HCT116 (cell line): ENCODE data around the gene AFAP1. TPM values are rescaled to one million over a fixed set of nuclear protein-coding genes. Genes with fewer than 3 reads are reported as not detected.

ENCODE experiments used
- ATAC-seq: fragments of 200-7000 bp; cut with Tn5 transposase; 2 replicates; pipeline ENCODE4 v1.9.1; 2020; ENCODE audit warnings: mild to moderate bottlenecking, moderate library complexity
- BruUV-seq: library from RNA; stranded (reverse); fragments of 400-500 nt; replicated peaks from 2 replicates; lab custom pipeline; 2021; lab: Mats Ljungman, UMichigan
- CTCF ChIA-PET: fragments of 300-600 bp; sonication (Branson Sonifier 250); formaldehyde crosslinking; loops from one replicate; lab custom pipeline; 2021; ENCODE audit warnings: antibody characterized with exemption; lab: Charles Lee
- POLR2A ChIA-PET: fragments of 300-600, 350-600 bp; sonication (Branson Sonifier 250); formaldehyde crosslinking; loops from one replicate; lab custom pipeline; 2021; ENCODE audit warnings: antibody characterized with exemption; lab: Charles Lee
- RAD21 ChIA-PET, 2 experiments: fragments of 300-600 bp; sonication (Branson Sonifier 250); formaldehyde crosslinking; loops; one replicate each; lab custom pipeline; 2023; ENCODE audit warnings: low total read pairs in 2 of 2; ENCODE audit not compliant: uncharacterized antibody in 2 of 2, unreplicated experiment in 2 of 2, low non-redundant PET in 1 of 2; lab: Charles Lee
- DNase-seq: peaks from one replicate; pipeline ENCODE4 v3.0.0-alpha.2; 2010; ENCODE audit warnings: low read depth, low spot score
- H2AFZ ChIP-seq: fragments of 200-600 bp; shearing (Covaris generic), sonication (generic); 2 replicates; pipeline ENCODE4 v1.6.1; 2017; ENCODE audit warnings: low read depth, mixed run types, mixed read lengths, antibody characterized with exemption, low read length; ENCODE audit not compliant: poor library complexity, severe bottlenecking
- H3K27ac ChIP-seq: 2 replicates; pipeline ENCODE4 v1.5.1; 2012; ENCODE audit warnings: low read depth, low read length
- H3K27me3 ChIP-seq: fragments of 200-600 bp; sonication (generic); 2 replicates; pipeline ENCODE4 v1.6.1; 2016; ENCODE audit warnings: mixed run types, low read length, mixed read lengths; ENCODE audit not compliant: insufficient read depth
- H3K36me3 ChIP-seq, 2 experiments: fragments of 200-500 bp in 1 of 2; fragments of 200-600 bp in 1 of 2; sonication (Bioruptor generic) in 1 of 2; sonication (generic) in 1 of 2; 2 replicates each; pipeline versions ENCODE4 v1.5.1 to v1.6.1; 2014 to 2016; ENCODE audit warnings: low read length in 2 of 2, inconsistent platforms in 1 of 2, mixed read lengths in 1 of 2, mixed run types in 1 of 2; ENCODE audit not compliant: insufficient read depth in 2 of 2, control insufficient read depth in 1 of 2
- H3K4me1 ChIP-seq, 2 experiments: fragments of 200-600 bp in 1 of 2; sonication (generic) in 1 of 2; 2 replicates each; pipeline versions ENCODE4 v1.5.1 to v1.6.1; 2012 to 2017; ENCODE audit warnings: low read length in 2 of 2, inconsistent platforms in 1 of 2, mild to moderate bottlenecking in 1 of 2, mixed read lengths in 1 of 2, mixed run types in 1 of 2, moderate library complexity in 1 of 2; ENCODE audit not compliant: insufficient read depth in 2 of 2, control insufficient read depth in 1 of 2
- H3K4me2 ChIP-seq: fragments of 200-600 bp; sonication (generic); 2 replicates; pipeline ENCODE4 v1.6.1; 2017; ENCODE audit warnings: mixed run types, low read length, mixed read lengths
- H3K4me3 ChIP-seq, 2 experiments: fragments of 200-600 bp in 1 of 2; sonication (generic) in 1 of 2; replicated peaks in 1 of 2; 2 replicates each; pipeline ENCODE4 v1.5.1; 2011 to 2016; ENCODE audit warnings: low read length in 2 of 2, control low read depth in 1 of 2, low read depth in 1 of 2, mild to moderate bottlenecking in 1 of 2, mixed read lengths in 1 of 2, mixed run types in 1 of 2
- H3K79me2 ChIP-seq: fragments of 200-600 bp; sonication (generic); 2 replicates; pipeline ENCODE4 v1.6.1; 2017; ENCODE audit warnings: mild to moderate bottlenecking, mixed run types, low read length, moderate library complexity, mixed read lengths; ENCODE audit not compliant: insufficient read depth
- H3K9ac ChIP-seq: fragments of 200-600 bp; sonication (generic); 2 replicates; pipeline ENCODE4 v1.6.1; 2016; ENCODE audit warnings: low read length, mixed read lengths
- H3K9me2 ChIP-seq: fragments of 200-600 bp; sonication (generic), shearing (Covaris generic); 2 replicates; pipeline ENCODE4 v1.6.1; 2017; ENCODE audit warnings: mixed run types, mild to moderate bottlenecking, moderate library complexity; ENCODE audit not compliant: insufficient read depth
- H3K9me3 ChIP-seq, 2 experiments: fragments of 200-500 bp in 1 of 2; fragments of 200-600 bp in 1 of 2; sonication (Bioruptor generic) in 1 of 2; sonication (generic) in 1 of 2; 2 replicates each; pipeline ENCODE4 v1.6.1; 2014 to 2017; ENCODE audit warnings: low read length in 2 of 2, mixed read lengths in 2 of 2, inconsistent platforms in 1 of 2, low read depth in 1 of 2, mild to moderate bottlenecking in 1 of 2, mixed run types in 1 of 2, moderate library complexity in 1 of 2; ENCODE audit not compliant: control insufficient read depth in 1 of 2, insufficient read depth in 1 of 2
- H4K20me1 ChIP-seq: fragments of 200-600 bp; sonication (generic), shearing (Covaris generic); 2 replicates; pipeline ENCODE4 v1.6.1; 2017; ENCODE audit warnings: mixed run types, mild to moderate bottlenecking, moderate library complexity; ENCODE audit not compliant: insufficient read depth
- CBX3 ChIP-seq: IDR thresholded peaks from 2 replicates; pipeline ENCODE4 v1.6.1; 2012; ENCODE audit warnings: low read depth
- EGR1 ChIP-seq: IDR thresholded peaks from 2 replicates; pipeline ENCODE4 v1.6.1; 2012; ENCODE audit warnings: low read depth
- ELF1 ChIP-seq: IDR thresholded peaks from 2 replicates; pipeline ENCODE4 v1.6.1; 2012; ENCODE audit warnings: low read depth, borderline replicate concordance
- JUND ChIP-seq: IDR thresholded peaks from 2 replicates; pipeline ENCODE4 v1.6.1; 2012
- RAD21 ChIP-seq: IDR thresholded peaks from 2 replicates; pipeline ENCODE4 v1.6.1; 2012; ENCODE audit warnings: low read depth, mild to moderate bottlenecking
- REST ChIP-seq: IDR thresholded peaks from 2 replicates; pipeline ENCODE4 v1.6.1; 2012; ENCODE audit warnings: low read depth
- SP1 ChIP-seq: IDR thresholded peaks from 2 replicates; pipeline ENCODE4 v1.6.1; 2012; ENCODE audit warnings: low read depth
- TCF7L2 ChIP-seq: IDR thresholded peaks from 2 replicates; pipeline ENCODE4 v1.7.0; 2011; ENCODE audit warnings: borderline replicate concordance, inconsistent platforms; ENCODE audit not compliant: insufficient read depth, insufficient read length; ENCODE audit errors: extremely low read depth
- ZFX ChIP-seq: fragments of 450-650 bp; IDR thresholded peaks from 2 replicates; pipeline ENCODE4 v1.6.1; 2017
- intact Hi-C: fragments of 100-400 bp; cut with micrococcal nuclease; formaldehyde crosslinking; loops from 2 replicates; pipeline ENCODE4 v1.10.0; 2022
- total RNA-seq: library from RNA; stranded (reverse); gene quantifications from one replicate; pipeline ENCODE4 v1.2.1, GENCODE V29; 2021; ENCODE audit not compliant: unreplicated experiment
- TF ChIP-seq, protein P1 (sequence below), 3 experiments: fragments of 200-600 bp in 1 of 3; sonication (generic) in 1 of 3; IDR thresholded peaks in 2 of 3; conservative IDR thresholded peaks in 1 of 3; 2 replicates each; pipeline ENCODE4 v1.5.1; 2012 to 2017; ENCODE audit warnings: low read depth in 2 of 3, low read length in 2 of 3, antibody characterized with exemption in 1 of 3, borderline replicate concordance in 1 of 3, control low read depth in 1 of 3, mild to moderate bottlenecking in 1 of 3, mixed read lengths in 1 of 3, mixed run types in 1 of 3, moderate library complexity in 1 of 3; ENCODE audit not compliant: insufficient read depth in 1 of 3
- TF ChIP-seq, protein P2 (sequence below): IDR thresholded peaks from 2 replicates; pipeline ENCODE4 v1.6.1; 2012
- TF ChIP-seq, protein P3 (sequence below): IDR thresholded peaks from 2 replicates; pipeline ENCODE4 v1.6.1; 2012

The AFAP1 gene
- total RNA-seq, 1 experiment from 2014 or later = 19.4 TPM

DNA sequence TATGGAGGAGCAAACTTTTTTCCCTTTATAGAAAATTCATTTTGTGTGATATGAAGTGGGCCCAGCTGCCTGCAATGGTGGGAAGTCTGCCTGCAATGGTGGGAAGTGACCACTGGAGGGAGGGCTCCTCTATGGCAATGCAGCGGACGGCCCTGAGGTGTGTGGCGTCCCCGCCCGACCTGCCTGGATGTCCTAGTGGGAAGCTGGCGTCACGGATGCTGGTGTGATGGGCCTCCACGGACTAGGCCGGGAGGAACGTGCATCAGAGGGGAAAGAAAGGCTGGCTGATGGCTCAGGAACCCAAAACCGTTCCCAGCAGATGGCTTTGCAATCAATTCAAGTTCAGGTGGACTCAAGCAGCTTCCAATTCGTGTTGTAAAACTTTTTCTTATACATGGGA lies 177.9 kb downstream of the AFAP1 start:
- Histone ChIP-seq H3K27ac (no peak overlapping the region), H3K36me3 (peaks cover 0 to 3% of the 10 kb centered on the region in 2 experiments; a peak in 2 of 4 replicates), H3K9me3 (no peaks in the 10 kb centered on the region), H3K4me2 (no peak overlapping the region), H3K4me3 (no peak overlapping the region), H3K79me2 (no peaks in the 10 kb centered on the region), H3K9ac (no peak overlapping the region), H3K4me1 (peaks cover 0 to 4% of the 10 kb centered on the region in 2 experiments; a peak in 1 of 4 replicates), H4K20me1 (no peaks in the 10 kb centered on the region), H3K27me3 (no peaks in the 10 kb centered on the region), H2AFZ (no peak overlapping the region), H3K9me2 (no peaks in the 10 kb centered on the region)
- POLR2A ChIA-PET = no interaction called here
- ATAC-seq (peak; percentile 97), DNase-seq (peak; percentile 32)
- TF ChIP-seq SP1 (no peak), RAD21 (peak; percentile 58)
- TF ChIP-seq, protein P1, sequence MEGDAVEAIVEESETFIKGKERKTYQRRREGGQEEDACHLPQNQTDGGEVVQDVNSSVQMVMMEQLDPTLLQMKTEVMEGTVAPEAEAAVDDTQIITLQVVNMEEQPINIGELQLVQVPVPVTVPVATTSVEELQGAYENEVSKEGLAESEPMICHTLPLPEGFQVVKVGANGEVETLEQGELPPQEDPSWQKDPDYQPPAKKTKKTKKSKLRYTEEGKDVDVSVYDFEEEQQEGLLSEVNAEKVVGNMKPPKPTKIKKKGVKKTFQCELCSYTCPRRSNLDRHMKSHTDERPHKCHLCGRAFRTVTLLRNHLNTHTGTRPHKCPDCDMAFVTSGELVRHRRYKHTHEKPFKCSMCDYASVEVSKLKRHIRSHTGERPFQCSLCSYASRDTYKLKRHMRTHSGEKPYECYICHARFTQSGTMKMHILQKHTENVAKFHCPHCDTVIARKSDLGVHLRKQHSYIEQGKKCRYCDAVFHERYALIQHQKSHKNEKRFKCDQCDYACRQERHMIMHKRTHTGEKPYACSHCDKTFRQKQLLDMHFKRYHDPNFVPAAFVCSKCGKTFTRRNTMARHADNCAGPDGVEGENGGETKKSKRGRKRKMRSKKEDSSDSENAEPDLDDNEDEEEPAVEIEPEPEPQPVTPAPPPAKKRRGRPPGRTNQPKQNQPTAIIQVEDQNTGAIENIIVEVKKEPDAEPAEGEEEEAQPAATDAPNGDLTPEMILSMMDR (IDR thresholded peaks at IDR 0.05 in 2 of 3, conservative IDR thresholded peaks at IDR 0.05 in 1 of 3; ENCODE audit: borderline replicate concordance in 1 of 3, insufficient read depth in 1 of 3, low read depth in 2 of 3, low read length in 2 of 3) = peak; percentile 35 to 83 (median 77); a peak in 5 of 6 replicates
- RAD21 ChIA-PET = interaction anchor here (0.6 to 0.8 kb wide), 2 partner anchors 226 to 325 kb away, joined by 3 read pairs; no protein-coding TSS in a partner anchor
- BruUV-seq = no TSS peak
- CTCF ChIA-PET = interaction anchor here (0.9 to 1.7 kb wide), 5 partner anchors 9 to 649 kb away, joined by 3 to 9 read pairs (median 5); no protein-coding TSS in a partner anchor
- intact Hi-C loops = loop anchor here (2.0 kb wide), 1 partner anchor 225 kb away; no protein-coding TSS in a partner anchor

DNA sequence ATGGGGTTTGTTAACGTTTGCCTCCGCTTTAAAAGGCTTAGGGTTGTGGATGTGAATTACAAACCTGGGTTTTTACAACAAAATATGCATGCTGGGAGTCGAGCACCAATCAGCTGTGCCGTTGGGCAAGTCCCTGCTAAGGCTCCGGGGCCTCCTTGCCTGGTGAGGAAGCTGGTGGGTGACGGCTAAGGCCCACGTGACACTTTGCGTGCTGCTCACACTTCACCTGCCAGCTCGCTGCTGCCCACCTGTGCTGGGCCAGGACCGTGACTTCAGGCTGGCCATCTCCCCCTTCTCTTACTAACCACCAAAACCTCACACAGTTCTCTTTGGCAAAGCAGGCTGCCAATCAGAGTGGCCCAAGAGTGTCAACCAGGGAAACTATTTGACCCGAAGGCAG lies 178.3 kb downstream of the AFAP1 start:
- Histone ChIP-seq H3K9ac (no peak overlapping the region), H3K4me3 (no peak overlapping the region), H2AFZ (no peak overlapping the region), H3K27me3 (no peaks in the 10 kb centered on the region), H3K36me3 (peaks cover 0 to 3% of the 10 kb centered on the region in 2 experiments; a peak in 2 of 4 replicates), H3K4me1 (peaks cover 0 to 4% of the 10 kb centered on the region in 2 experiments; a peak in 1 of 4 replicates), H3K9me2 (no peaks in the 10 kb centered on the region), H3K4me2 (no peak overlapping the region), H4K20me1 (no peaks in the 10 kb centered on the region), H3K27ac (no peak overlapping the region), H3K79me2 (no peaks in the 10 kb centered on the region), H3K9me3 (no peaks in the 10 kb centered on the region)
- ATAC-seq (peak; percentile 39), DNase-seq (no peak)
- intact Hi-C loops = loop anchor here (2.0 kb wide), 1 partner anchor 225 kb away; no protein-coding TSS in a partner anchor
- POLR2A ChIA-PET = no interaction called here
- RAD21 ChIA-PET = interaction anchor here in 1 of 2 experiments (0.8 kb wide), 1 partner anchor 226 kb away, joined by 3 read pairs; no protein-coding TSS in a partner anchor
- CTCF ChIA-PET = interaction anchor here (1.1 to 1.7 kb wide), 4 partner anchors 9 to 227 kb away, joined by 3 to 9 read pairs (median 6); no protein-coding TSS in a partner anchor
- no TSS peak for BruUV-seq
- TF ChIP-seq TCF7L2 = no peak
- TF ChIP-seq, protein P2, sequence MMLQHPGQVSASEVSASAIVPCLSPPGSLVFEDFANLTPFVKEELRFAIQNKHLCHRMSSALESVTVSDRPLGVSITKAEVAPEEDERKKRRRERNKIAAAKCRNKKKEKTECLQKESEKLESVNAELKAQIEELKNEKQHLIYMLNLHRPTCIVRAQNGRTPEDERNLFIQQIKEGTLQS = no peak
- TF ChIP-seq RAD21 = no peak
- no peak for TF ChIP-seq CBX3
- no peak for TF ChIP-seq EGR1
- no peak for TF ChIP-seq SP1
- no peak for TF ChIP-seq REST
- TF ChIP-seq JUND = no peak
- TF ChIP-seq, protein P3, sequence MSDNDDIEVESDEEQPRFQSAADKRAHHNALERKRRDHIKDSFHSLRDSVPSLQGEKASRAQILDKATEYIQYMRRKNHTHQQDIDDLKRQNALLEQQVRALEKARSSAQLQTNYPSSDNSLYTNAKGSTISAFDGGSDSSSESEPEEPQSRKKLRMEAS = no peak
- TF ChIP-seq ELF1 = no peak
- TF ChIP-seq ZFX = no peak
